Stimulated activated CD8-positive, alpha-beta memory T cell treated with anti-CD3 and anti-CD28 coated beads, Interleukin-12 subunit alpha, Interleukin-12 subunit beta, amount 100 ng/mL, for 24 hours (primary cell): ENCODE measurements around the gene GANAB.
A peak's percentile ranks its signal among the peaks of the same experiment; 100 is the strongest.
"Not testable (repeated sequence)": the region's sequence is repeated elsewhere in the genome, so short reads cannot be mapped to it uniquely, and the experiment has no call there.

Source experiments
- DNase-seq: peaks from one replicate; pipeline ENCODE4 v3.0.0-alpha.2; 2020; ENCODE audit errors: extremely low read depth

The GANAB gene

DNA sequence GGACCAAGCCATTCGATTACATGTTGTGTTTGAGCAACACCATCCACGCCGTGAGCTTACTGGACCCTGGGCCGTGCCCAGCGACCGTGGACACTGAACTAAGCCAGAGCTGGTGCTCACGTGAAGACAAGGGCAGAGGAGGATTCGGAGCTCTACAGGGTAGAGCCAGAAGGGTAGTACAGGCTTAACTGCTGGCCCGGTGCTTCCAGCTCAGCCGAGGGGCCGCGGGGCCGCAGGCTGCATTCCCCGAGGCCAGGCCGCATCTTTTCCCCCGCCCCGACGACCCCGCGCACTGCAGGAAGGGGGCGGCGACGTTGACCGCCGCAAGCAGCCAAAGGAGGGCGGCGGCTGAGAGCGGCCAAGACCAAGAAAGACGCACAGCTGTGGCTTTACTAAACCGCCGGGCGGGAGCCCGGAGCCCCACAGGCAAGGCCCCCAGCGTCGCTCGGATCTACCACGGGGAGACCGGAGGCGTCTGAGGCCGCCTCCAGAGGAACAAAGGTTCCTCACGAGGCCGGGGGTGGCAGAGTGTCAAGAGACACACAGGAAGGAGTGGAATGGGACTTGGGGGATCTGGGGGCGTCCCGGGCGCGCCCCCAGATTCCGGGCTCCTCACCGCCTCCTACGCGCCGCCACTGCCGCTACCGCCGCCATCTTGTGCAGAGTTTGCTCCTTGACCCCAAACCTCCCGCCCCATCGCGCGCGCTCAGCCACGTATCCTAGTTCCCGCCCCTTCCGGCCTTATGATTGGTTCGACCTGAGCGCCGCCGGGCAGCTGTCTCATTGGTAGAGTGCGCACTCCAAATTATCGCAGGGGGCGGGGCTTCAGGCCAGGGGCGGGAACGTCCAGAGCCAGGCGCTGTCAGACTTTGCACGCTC, at the start of gene GANAB:
Gene GANAB (minus strand): TSS at position 668 of the 879 bp plus-strand sequence. CDS start 14 bp downstream, at position 654.
- peak; percentile 99 for DNase-seq

DNA sequence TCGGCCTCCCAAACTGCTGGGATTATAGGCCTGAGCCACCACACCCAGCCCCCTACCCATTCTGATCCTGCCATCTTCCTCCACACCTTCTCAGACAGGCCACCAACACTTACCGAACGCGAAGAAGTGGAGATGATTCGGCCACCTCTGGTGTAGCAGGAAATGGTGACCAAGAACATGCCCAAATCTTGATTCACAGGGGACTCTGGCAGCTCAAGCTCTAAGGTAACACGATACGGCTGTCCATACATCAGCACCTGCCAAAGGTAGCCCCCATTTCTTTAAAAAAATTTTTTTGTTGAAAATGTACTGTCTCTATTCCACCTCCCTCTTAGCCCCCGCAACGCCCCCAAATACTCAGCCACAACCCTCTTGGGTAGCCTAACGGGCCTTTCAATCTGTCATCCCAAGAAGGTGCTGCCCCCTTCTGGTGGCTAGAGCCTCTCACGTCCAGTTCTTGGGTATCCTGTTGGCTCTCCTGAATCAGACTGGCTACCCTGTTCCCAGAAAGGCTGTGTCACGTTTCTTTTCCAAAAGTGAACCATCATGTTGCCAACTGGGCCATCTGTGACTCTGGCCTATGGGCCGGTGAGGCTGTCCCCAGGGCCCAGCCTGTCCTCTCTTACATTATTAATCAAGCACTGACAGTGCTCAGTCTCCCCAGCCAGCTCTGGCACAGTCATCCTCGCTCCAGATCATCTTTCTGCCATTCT, 48.2 kb upstream of the GANAB start:
- DNase-seq = peak; percentile 54

DNA sequence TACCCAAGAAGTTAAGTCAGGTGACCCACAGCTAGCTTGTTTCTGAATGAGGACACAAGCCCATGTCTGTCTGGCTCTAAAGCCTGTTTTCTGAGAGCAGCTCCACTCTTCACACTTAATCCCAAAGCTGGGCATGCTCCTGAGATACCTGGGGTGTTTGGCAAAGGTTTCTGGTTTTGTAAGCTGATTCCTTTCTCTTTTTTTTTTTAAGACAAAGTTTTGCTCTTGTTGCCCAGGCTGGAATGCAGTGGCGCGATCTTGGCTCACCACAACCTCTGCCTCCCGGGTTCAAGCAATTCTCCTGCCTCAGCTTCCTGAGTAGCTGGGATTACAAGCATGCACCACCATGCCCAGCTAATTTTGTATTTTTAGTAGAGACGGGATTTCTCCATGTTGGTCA, 47.2 kb upstream of the GANAB start:
- DNase-seq = not testable (repeated sequence)

DNA sequence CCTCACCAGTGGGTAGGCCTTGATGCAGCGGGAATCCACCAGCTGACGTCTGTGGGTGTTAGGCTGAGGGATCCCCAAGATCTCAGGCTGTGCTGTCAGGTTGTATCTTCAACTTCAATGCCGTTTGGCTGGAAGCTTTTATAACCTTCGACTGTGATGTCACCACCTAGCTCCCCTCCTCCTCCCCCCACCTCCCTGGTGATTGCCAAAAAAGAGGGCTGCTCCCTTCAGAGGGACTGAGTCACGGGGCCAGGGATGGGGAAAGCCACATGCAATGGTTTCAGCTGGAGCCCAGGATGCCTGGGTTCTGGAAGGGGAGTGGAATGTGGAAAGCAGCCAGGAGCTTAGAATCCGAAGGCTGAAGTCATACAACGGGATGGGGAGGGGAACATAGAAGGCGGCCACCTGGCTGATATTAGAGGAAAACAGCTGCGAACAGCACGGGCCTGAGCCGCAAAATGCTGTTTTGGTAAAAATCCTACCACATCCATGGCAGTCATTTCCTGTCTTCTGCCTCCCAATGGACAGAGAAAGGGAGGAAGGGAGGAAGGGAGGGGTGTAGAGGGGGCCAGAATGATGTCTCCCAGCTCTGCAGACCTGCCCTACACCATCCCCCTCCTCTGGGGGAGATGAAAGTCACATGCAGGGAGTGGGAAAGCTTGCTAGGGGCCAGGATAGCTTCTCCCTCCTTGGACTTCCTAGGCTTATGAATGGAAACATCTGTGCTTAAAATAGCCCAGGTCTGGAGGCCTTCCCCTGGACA, 43.2 kb upstream of the GANAB start, which contains the start of gene LRRN4CL:
Gene LRRN4CL (minus strand): TSS at position 110 of the 763 bp plus-strand sequence. CDS start 1,022 bp downstream, outside the sequence.
- DNase-seq = no peak

DNA sequence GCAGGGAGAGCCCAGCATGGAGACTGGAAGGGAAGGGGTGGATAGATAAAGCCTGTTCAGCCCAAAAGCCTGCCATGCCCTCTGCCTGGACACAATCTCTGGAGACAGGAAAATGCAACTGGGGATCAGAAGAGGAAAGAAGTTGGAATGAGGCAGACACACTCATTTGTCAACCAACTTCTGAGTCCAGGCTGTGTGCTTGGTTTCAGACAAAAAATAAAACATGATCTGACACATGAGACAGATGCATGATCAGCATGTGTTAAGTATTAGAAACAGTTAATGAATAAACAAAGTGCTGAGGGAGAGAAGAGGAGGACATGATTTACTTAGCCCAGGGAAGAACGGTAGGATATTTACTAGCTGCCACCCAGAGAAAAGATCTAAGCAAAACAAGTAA, 42.1 kb upstream of the GANAB start:
- no peak for DNase-seq

DNA sequence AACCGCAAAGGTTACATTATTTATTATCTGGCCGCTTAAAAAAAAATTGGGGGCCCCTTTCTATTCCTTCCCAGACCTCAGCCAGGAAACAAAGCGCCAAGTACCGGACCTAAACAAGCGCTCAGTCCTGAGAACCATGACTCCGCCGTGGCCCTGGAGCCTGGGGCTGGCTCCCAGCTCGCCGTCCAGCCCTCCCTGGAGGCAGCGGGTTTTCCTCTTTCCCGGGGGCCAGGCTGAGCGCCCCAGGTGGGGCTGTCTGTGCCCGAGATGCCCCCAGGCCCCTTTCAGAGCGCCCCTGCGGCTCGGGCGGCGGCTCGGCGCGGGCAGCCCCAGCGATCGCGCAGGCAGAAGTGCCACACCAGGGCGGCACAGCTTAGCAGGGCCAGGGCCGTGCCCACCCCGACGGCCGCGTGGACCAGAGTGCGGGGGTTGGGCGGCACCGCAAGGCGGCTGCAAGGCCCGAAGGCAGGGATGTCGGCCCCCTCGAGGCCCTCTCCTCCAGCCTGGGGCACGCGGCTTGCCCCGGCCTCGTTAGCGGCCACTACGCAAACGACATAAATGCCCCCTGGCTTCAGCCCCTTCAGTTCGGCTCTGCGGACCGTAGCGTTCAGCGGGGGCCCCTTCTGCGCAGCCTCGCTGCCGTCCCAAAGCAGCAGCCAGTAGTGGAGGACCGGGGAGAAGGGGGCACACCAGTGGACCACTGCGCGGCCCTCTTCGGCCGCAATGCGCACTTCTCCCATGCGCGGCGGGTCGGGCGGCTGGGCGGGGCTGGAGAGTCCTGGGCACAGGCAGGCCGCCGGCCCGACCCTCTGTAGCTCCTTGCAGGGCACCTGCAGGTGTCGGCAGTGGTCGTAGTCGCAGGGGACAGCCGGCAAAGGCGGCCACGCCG, 41.3 kb upstream of the GANAB start:
- no peak for DNase-seq

DNA sequence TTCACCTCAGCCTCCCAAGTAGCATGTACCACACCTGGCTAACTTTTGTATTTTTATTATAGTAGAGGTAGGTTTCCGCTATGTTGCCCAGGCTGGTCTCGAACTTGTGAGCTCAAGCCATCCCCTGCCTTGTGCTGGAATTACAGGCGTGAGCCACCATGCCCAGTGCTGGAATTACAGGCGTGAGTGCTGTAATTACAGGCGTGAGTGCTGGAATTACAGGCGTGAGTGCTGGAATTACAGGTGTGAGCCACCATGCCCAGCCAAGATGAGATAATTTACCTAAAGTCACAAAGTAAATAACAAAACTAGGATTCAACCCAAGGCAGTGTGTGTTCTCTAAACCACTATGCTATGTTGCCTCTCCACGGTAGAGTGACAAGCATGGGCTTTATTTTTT, 36.1 kb upstream of the GANAB start:
- no peak for DNase-seq

DNA sequence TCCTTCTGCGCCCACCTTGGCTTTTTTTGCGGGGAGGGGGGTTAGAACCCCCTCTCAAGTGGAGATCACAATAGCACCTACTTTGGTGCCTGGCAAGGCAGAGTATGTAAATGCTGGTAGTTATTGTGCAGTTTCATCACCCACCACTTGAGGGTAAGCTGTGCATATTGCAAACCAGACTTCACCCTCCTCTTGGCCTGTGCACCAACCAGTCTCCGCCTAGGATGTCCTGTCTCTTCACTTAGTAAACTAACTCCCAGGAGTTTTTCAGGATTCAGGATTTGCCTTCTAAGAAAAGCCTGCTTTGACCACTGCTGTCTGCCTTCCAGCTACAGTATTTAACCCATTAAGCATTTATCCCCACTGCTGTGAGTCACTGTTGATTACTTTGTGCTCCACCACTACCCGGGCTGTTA, 34.4 kb upstream of the GANAB start:
- DNase-seq = no peak

DNA sequence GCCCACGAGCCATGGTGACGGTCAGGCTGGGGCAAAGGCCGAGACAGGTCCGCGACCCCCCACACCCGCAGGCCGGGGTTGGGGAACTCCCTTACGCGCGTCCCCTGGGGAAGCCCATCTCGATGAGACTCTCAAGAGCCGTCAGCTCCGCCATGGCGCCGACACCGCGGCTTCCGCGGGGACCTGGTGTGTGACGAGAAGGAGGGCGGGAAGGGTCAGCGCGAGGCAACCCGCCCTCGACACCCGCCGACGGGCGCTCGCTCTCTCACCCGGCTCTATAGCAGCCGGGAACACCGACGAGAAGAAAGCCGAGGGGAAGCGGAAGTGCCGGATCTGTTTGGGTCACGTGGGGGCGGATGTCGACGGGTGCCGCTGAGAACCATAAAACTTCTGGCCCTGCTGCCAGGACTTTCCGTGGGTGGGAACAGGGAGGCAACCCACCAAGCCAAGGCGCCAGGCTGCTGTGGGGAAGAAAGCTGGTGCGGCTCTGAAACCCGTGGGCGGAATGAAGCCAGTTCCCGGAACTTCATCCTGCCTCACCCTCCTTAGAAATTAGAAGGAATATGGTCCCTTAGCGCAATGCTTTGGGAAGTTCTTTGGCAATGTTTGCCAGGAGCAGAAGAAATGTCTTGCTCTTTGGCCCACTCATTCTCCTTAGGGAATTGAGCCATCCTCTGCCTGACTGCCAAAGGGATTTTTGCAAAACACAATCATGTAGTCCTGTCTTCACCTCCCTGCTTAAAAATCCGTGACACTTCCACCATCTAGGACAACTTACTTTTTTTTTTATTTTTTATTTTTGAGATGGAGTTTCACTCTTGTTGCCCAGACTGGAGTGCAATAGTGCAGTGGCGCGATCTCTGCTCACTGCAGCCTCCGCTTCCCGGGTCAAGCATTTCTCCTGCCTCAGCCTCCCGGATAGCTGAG, 32.6 kb upstream of the GANAB start, which contains the start of gene UBXN1:
Gene UBXN1 (minus strand): TSS at position 304 of the 927 bp plus-strand sequence. CDS start 150 bp downstream, at position 154.
- peak; percentile 74 for DNase-seq

DNA sequence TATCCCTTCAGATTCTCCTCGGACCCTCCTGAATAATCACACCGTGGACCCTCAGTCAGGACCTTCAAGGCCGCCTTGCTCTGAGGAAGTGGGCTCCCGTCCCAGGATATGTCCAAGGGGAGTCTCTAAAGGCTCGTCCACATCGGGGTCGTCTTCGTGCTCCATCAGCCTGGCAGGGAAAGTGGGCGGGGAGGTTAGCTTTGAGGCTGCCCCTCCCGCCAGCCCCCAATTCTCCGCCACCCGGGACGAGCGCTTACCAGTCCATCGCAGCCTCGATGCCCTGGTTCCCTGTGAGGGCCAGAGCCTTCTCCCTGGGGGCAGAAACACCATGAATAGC, 32.0 kb upstream of the GANAB start:
- DNase-seq = no peak

DNA sequence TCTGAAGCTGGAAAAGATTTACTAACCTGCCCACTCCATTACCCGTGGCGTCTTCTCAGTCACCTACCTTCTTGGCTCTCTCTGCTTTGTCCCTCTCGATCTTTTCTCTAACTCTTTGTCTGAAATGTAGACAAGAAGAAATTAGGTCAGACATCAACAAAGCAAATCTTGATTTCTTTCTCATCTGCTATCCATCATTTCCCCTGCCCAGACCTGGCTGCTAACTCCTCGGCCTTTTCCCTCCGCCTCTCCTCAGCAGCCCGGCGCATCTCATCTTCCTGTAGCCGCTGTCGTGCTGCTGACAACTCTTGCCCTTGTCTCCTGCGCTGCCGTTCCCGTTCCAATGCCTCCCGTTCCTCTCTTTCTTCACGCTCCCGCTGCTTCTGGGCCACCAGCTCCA, 31.3 kb upstream of the GANAB start:
- no peak for DNase-seq

DNA sequence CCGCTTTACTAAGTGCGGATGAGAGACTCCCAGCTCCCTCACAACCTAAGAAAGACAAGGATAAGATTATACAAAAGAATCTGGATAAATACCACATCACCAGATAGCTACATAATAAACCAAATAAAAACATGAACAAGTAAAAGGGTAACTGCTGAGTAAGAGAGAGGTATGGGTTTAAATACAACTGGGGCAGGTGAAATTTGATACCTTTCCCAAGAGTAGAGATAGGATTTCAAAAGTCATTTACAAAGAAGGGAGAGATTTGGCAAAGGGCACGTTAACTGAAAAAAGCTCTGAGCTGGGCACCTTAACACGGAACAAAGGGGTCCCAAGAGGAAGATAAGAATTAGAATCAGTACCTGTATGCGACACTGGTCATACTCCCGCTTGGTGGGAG, 30.7 kb upstream of the GANAB start:
- no peak for DNase-seq

DNA sequence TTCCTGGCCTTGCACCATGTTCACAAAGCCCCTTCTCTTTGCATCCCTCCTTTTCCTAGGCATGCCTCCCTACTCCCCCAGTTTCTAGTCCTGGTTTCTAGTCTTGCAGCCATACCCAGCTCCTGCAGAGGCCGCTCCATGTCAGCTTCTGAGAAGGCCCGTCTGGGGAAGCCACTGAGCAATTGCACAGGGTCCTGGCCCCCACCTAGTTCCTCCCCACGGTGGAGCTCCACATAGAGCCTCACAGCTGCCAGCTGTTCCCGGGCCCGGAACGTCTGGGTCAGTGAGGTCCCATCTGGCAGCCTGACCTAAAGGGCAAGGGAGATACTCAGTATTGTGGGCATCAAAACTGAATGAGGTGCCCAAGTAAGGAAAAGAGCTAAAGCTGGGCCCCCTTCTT, 30.3 kb upstream of the GANAB start:
- DNase-seq = no peak

DNA sequence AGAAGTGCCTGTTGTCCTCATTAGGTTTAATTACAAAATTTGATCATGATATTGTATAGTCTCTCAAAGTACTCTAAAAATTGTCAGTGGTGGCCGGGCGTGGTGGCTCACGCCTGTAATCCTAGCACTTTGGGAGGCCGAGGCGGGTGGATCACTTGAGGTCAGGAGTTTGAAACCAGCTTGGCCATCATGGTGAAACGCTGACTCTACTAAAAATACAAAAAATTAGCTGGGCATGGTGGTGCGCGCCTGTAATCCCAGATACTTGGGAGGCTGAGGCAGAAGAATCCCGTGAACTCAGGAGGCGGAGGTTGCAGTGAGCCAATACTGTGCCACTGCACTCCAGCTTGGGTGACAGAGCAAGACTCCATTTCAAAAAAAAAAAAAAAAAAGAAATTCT, 29.0 kb upstream of the GANAB start:
- not testable (repeated sequence) for DNase-seq

DNA sequence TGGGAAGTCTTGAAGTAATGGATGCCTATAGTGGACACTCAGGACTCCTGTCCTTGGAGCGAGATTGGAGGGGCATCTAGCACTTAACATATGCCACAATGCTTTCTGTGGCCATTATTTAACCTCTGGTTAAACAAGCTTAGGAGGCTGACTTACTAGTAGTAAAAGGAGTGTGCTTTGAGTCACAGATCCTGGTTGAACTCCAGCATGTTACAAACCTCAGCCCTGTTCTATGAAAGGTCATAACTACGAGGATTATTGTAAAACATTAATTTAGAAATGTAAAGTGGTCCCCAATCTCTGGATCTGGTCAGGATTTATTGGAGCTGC, 26.7 kb upstream of the GANAB start:
- no peak for DNase-seq

DNA sequence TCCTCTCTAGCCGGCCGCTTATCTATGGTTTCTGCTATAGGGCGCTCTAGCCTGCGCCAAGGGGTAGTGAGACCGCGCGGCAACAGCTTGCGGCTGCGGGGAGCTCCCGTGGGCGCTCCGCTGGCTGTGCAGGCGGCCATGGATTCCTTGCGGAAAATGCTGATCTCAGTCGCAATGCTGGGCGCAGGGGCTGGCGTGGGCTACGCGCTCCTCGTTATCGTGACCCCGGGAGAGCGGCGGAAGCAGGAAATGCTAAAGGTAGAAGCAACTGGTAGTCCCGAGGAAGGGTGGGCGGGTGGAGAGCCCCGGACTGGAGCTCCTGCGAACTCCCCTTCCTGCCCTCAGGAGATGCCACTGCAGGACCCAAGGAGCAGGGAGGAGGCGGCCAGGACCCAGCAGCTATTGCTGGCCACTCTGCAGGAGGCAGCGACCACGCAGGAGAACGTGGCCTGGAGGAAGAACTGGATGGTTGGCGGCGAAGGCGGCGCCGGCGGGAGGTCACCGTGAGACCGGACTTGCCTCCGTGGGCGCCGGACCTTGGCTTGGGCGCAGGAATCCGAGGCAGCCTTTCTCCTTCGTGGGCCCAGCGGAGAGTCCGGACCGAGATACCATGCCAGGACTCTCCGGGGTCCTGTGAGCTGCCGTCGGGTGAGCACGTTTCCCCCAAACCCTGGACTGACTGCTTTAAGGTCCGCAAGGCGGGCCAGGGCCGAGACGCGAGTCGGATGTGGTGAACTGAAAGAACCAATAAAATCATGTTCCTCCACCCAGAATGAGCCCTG, 25.4 kb upstream of the GANAB start, which contains the start of the genes LBHD1 and UQCC3:
Gene LBHD1 (minus strand): TSS at position 660 of the 782 bp plus-strand sequence. CDS start 2,236 bp downstream, outside the sequence.
Gene UQCC3 (plus strand): TSS at position 66 of the 782 bp plus-strand sequence. CDS start 73 bp downstream, at position 139.
- no peak for DNase-seq

DNA sequence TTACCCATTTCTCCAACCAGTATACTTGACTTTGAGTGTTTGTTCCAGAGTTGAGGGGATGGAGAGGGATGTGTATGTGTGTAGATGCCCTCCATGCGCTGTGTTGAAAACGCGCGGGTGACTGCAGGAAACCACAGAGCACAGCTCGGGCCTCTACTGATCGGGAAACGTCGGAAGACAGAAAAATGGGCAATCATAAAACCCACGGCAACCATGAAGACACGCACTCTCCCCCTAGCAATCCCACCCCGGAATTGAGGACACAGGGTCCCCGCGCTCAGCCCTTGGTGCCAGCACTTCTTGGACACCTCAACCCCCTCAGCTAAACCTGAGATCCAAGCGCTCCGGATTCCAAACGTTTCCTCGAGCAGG, 24.8 kb upstream of the GANAB start:
- no peak for DNase-seq

DNA sequence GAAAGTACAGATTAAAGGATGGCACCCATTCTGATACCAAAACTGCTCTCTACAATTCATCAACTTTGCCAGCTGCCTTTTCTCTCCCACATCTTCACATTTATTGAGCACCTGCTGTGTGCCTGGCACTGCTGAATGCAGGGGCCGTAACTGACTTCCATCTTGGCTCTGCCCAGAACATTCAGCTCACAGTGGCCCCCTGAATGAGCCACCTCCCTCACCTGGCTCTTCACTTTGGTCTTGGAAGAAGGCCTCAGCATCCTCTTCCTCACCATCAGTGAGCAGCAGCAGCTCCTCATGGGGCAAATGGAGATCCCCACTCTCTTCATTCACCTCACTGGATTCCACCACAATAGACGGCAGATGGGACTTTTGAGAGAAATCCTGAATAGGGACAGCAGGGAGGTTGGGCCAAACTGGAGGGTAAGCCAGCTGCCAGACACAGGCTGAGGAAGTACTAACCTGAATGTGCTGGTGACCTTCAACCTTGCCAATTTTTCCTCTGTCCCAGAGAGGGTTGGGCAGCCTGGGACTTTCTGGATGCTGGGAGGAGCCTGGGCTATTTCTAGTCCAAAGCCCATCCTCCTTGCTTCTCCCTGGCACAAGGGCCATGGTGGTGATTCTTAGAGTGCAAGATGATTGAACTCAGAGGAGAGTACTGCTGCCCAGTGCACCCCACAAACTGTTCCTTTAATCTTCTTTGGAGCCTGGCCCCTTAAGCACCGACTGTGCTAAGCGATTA, 23.2 kb upstream of the GANAB start:
- DNase-seq = no peak
